ENCODE data around the gene TLR4. TPM values are rescaled to one million over a fixed set of nuclear protein-coding genes. Genes with fewer than 3 reads are reported as not detected.

TLR4 gene
- total and polyA plus RNA-seq, 10 of the 15 experiments (the other 5 are each of a cell fraction or from before 2014, with no cell fraction given) = 0.03 to 0.50 (median 0.16) TPM

- no peak for TF ChIP-seq STAT1 (conservative IDR thresholded peaks at IDR 0.05)
Observed at GRCh38 chr9:117720987-117721386, 16.8 kb downstream of the TLR4 start (continued).

DNA sequence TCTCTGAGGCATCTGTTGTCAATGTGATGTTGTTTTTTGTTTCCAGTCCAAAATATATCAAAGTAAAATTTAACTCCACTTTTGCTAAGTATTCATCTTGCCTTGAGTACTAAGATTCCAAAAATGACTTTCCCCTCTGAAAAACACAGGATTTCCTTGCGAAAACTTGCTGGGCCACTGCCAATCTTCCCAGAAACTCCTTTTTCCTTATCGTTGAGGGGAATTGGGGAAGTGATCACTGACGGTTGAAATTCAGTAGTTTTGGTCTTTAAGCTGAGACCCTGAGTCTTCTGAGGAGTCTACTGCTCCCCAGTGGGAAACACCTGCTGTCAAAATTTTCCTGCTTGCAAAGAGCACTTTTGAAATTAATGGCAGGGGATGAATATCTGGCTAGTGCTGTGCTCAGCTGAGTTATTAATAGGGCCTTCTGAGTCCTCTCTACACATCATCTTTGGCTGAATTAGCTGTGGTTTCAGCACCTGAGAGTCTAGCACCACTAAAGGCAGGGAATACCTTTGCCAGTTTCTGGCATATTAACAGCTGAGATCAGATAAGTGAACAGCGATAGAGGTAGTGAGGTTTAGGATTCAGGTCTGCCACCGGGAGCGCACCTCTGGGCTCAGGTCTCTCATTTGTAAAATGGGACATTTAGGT lies 18.0 kb downstream of the TLR4 start:
- no peak for ATAC-seq
- peaks cover 7% of the 10 kb centered on the region; the same call in 1 of the 2 replicates for H3K4me1 ChIP-seq (ENCODE audit: control insufficient read depth, insufficient read depth, low read length)
- BruUV-seq (replicated peaks) = no TSS peak
- no peaks in the 10 kb centered on the region for H3K36me3 ChIP-seq (ENCODE audit: control insufficient read depth in 2 of 2, insufficient read depth in 2 of 2, low read length in 1 of 2)
- H3K9ac ChIP-seq (ENCODE audit: control insufficient read depth, insufficient read depth, low read length) = no peak overlapping the region
- in situ Hi-C loops (cut with MboI) = no loop called here
- SMC1A ChIA-PET (ENCODE audit: uncharacterized antibody, unreplicated experiment) = interaction anchor here (0.6 to 1.2 kb wide), 5 partner anchors 12 to 807 kb away, joined by 3 to 4 read pairs (median 3); partner anchors contain the start of gene TLR4
- no peaks in the 10 kb centered on the region for H3K27me3 ChIP-seq (replicated peaks in 1 of 2; ENCODE audit: control insufficient read depth in 2 of 2, insufficient read depth in 2 of 2, low read length in 1 of 2)
- H2AFZ ChIP-seq (ENCODE audit: control insufficient read depth, low read depth, low read length) = no peak overlapping the region
- no peaks in the 10 kb centered on the region for H3K79me2 ChIP-seq (ENCODE audit: control insufficient read depth, insufficient read depth, low read length)
- RAD21 ChIA-PET (ENCODE audit: unreplicated experiment) = no interaction called here
- POLR2A ChIA-PET = no interaction called here
- no peak overlapping the region for H3K4me2 ChIP-seq (ENCODE audit: control insufficient read depth, insufficient read depth)
- no peaks in the 10 kb centered on the region for H3K9me3 ChIP-seq (replicated peaks; ENCODE audit: control insufficient read depth, insufficient read depth, low read length)
- TF ChIP-seq ZBTB33 (IDR thresholded peaks at IDR 0.05) = no peak
- TF ChIP-seq KAT2A (conservative IDR thresholded peaks at IDR 0.05; ENCODE audit: control insufficient read depth, low read depth, low read length) = no peak
- no peak for DNase-seq (ENCODE audit: low read depth, low spot score)
- H4K20me1 ChIP-seq (ENCODE audit: control insufficient read depth, insufficient read depth) = no peaks in the 10 kb centered on the region
- H3K27ac ChIP-seq (ENCODE audit: control insufficient read depth, insufficient read depth) = no peak overlapping the region
- intact Hi-C loops (cut with micrococcal nuclease; ENCODE audit: unreplicated experiment) = no loop called here
- H3K4me3 ChIP-seq = no peak overlapping the region
- CTCF ChIA-PET = interaction anchor here (1.3 to 1.6 kb wide), 2 partner anchors 39 to 78 kb away, joined by 3 to 5 read pairs; no protein-coding TSS in a partner anchor
- 42% methylated on average over 6 of the region's 6 CpGs for WGBS (ENCODE audit: insufficient coverage, insufficient replicate concordance, low lambda C conversion rate, missing lambda C conversion rate)
- FAIRE-seq = no peak

Data from GM12878 (cell line).